Endodermal cell (in vitro differentiated cells): ENCODE measurements around the gene C4orf50. TPM values are rescaled to one million over a fixed set of nuclear protein-coding genes. Genes with fewer than 3 reads are reported as not detected.

ENCODE experiments used
- DNase-seq: peaks from one replicate; pipeline ENCODE4 v3.0.0-alpha.2; 2017
- H3K27ac ChIP-seq: 2 replicates; pipeline ENCODE4 v1.5.1; 2013; ENCODE audit warnings: mild to moderate bottlenecking, low read depth, low read length, moderate library complexity
- H3K27me3 ChIP-seq: 2 replicates; pipeline ENCODE4 v1.6.1; 2013; ENCODE audit warnings: mild to moderate bottlenecking, low read length, moderate library complexity; ENCODE audit not compliant: insufficient read depth, control insufficient read depth, poor library complexity, severe bottlenecking
- H3K36me3 ChIP-seq: 2 replicates; pipeline ENCODE4 v1.7.0; 2013; ENCODE audit warnings: mild to moderate bottlenecking, low read length, moderate library complexity; ENCODE audit not compliant: control insufficient read depth, insufficient read depth
- H3K4me1 ChIP-seq: one replicate; pipeline ENCODE4 v1.7.0; 2013; ENCODE audit warnings: low read length; ENCODE audit not compliant: control insufficient read depth, insufficient read depth
- H3K4me3 ChIP-seq: 2 replicates; pipeline ENCODE4 v1.5.1; 2013; ENCODE audit warnings: mild to moderate bottlenecking, low read length, moderate library complexity
- H3K9ac ChIP-seq: 2 replicates; pipeline ENCODE4 v1.6.1; 2013; ENCODE audit warnings: mild to moderate bottlenecking, low read length, moderate library complexity; ENCODE audit not compliant: poor library complexity, severe bottlenecking; ENCODE audit errors: extremely low read depth
- H3K9me3 ChIP-seq: 2 replicates; pipeline ENCODE4 v1.6.1; 2013; ENCODE audit warnings: mild to moderate bottlenecking, low read length, moderate library complexity; ENCODE audit not compliant: control insufficient read depth
- H3K27ac Mint-ChIP-seq: 2 replicates; pipeline ENCODE4 v1.8.0; 2020; ENCODE audit warnings: mixed read lengths
- H3K27me3 Mint-ChIP-seq: 2 replicates; pipeline ENCODE4 v1.8.0; 2021; ENCODE audit warnings: mild to moderate bottlenecking, mixed read lengths; ENCODE audit not compliant: insufficient read depth
- H3K36me3 Mint-ChIP-seq: 2 replicates; pipeline ENCODE4 v1.8.0; 2020; ENCODE audit warnings: low read depth, mixed read lengths
- H3K4me1 Mint-ChIP-seq: 2 replicates; pipeline ENCODE4 v1.8.0; 2020; ENCODE audit warnings: mixed read lengths
- H3K4me3 Mint-ChIP-seq: 2 replicates; pipeline ENCODE4 v1.8.0; 2020; ENCODE audit warnings: mild to moderate bottlenecking, moderate library complexity, mixed read lengths
- H3K9me3 Mint-ChIP-seq: 2 replicates; pipeline ENCODE4 v1.8.0; 2020; ENCODE audit warnings: mild to moderate bottlenecking, mixed read lengths
- CTCF ChIP-seq: fragments of 200-600 bp; sonication (generic); conservative IDR thresholded peaks from 2 replicates; pipeline ENCODE4 v1.5.0; 2021; ENCODE audit warnings: antibody characterized with exemption, mild to moderate bottlenecking
- WGBS, 2 experiments: methylation state at CpG; one replicate each; pipeline versions ENCODE4 v1.1.5 to v1.1.7; 2013; ENCODE audit warnings: missing lambda C conversion rate in 2 of 2, mixed read lengths in 1 of 2; ENCODE audit not compliant: insufficient coverage in 1 of 2, insufficient read length in 1 of 2; 5-methylcytosine and 5-hydroxymethylcytosine counted together
- total RNA-seq, 2 donors: library from RNA; stranded (reverse); fragmentation: NEBNext Ultra II Directional in 1 of 2; extraction: Animal tissue kit (Norgen Biotek cat#: 25700) in 1 of 2; gene quantifications; 2 replicates in 1 of 2; 3 replicates in 1 of 2; pipeline ENCODE4 v1.2.1, GENCODE V29; 2021

Gene C4orf50
- total RNA-seq, 2 donors from 2014 or later = 0.84 to 1.6 TPM

GRCh38 chr4:5869966-5870619 lies 148.1 kb downstream of the C4orf50 start:
- Mint-ChIP-seq H3K4me3 (no peak overlapping the region), H3K27me3 (no peaks in the 10 kb centered on the region)

GRCh38 chr4:5867866-5868265 lies 150.4 kb downstream of the C4orf50 start:
- no peak overlapping the region for H3K4me3 ChIP-seq
- TF ChIP-seq CTCF = no peak
- no peaks in the 10 kb centered on the region for H3K4me1 ChIP-seq
- peaks cover 15% of the 10 kb centered on the region for H3K36me3 ChIP-seq
- H3K27me3 ChIP-seq = no peaks in the 10 kb centered on the region
- Mint-ChIP-seq H3K9me3 (peaks cover under 1% of the 10 kb centered on the region), H3K27ac (no peak overlapping the region), H3K27me3 (no peaks in the 10 kb centered on the region), H3K4me3 (no peak overlapping the region), H3K4me1 (peaks cover 12% of the 10 kb centered on the region), H3K36me3 (peaks cover 25% of the 10 kb centered on the region)
- 94 to 100% methylated on average over 2 of the region's 3 CpGs for WGBS, 2 experiments
- no peaks in the 10 kb centered on the region for H3K9me3 ChIP-seq
- DNase-seq = no peak
- H3K27ac ChIP-seq = no peak overlapping the region
- H3K9ac ChIP-seq = no peak overlapping the region

More at GRCh38 chr4:5869966-5870619, 148.1 kb downstream of the C4orf50 start:
- peaks cover 5% of the 10 kb centered on the region for H3K36me3 ChIP-seq
- WGBS, 2 experiments = 94 to 96% methylated on average over 9 to 14 of the region's 14 CpGs
- no peaks in the 10 kb centered on the region for H3K9me3 ChIP-seq
- H3K9ac ChIP-seq = no peak overlapping the region
- no peaks in the 10 kb centered on the region for H3K27me3 ChIP-seq
- peaks cover 26% of the 10 kb centered on the region for H3K36me3 Mint-ChIP-seq
- no peaks in the 10 kb centered on the region for H3K4me1 ChIP-seq
- no peak overlapping the region for H3K27ac ChIP-seq
- no peak for DNase-seq
- peaks cover 4% of the 10 kb centered on the region for H3K9me3 Mint-ChIP-seq
- no peak for TF ChIP-seq CTCF
- peaks cover 3% of the 10 kb centered on the region for H3K4me1 Mint-ChIP-seq
- no peak overlapping the region for H3K4me3 ChIP-seq
- no peak overlapping the region for H3K27ac Mint-ChIP-seq

GRCh38 chr4:5866841-5867813 lies 151.1 kb downstream of the C4orf50 start:
- no peaks in the 10 kb centered on the region for H3K9me3 ChIP-seq
- Mint-ChIP-seq H3K4me3 (no peak overlapping the region), H3K9me3 (no peaks in the 10 kb centered on the region), H3K36me3 (peaks cover 21% of the 10 kb centered on the region), H3K27ac (no peak overlapping the region), H3K27me3 (no peaks in the 10 kb centered on the region), H3K4me1 (peaks cover 12% of the 10 kb centered on the region)
- H3K4me3 ChIP-seq = no peak overlapping the region
- WGBS, 2 experiments = 89 to 91% methylated on average over 5 to 8 of the region's 10 CpGs
- H3K27ac ChIP-seq = no peak overlapping the region
- no peaks in the 10 kb centered on the region for H3K27me3 ChIP-seq
- peaks cover 15% of the 10 kb centered on the region for H3K36me3 ChIP-seq
- no peak for DNase-seq
- H3K9ac ChIP-seq = no peak overlapping the region
- TF ChIP-seq CTCF = no peak
- H3K4me1 ChIP-seq = no peaks in the 10 kb centered on the region
